ENCODE results near the gene HELB. TPM values are rescaled to one million over a fixed set of nuclear protein-coding genes. Genes with fewer than 3 reads are reported as not detected.

HELB gene
- total and polyA plus RNA-seq, 8 donors: 3.8 to 7.7 (median 6.2) TPM

GRCh38 chr12:66335746-66336145 is 33.5 kb downstream of the HELB start:
- intact Hi-C loops (cut with DNase I): no loop called here
- DNase-seq: no peak
- peaks cover 0 to 7% of the 10 kb centered on the region in 2 donors for H3K9me3 ChIP-seq
- no peak overlapping the region for H3K27ac ChIP-seq
- TF ChIP-seq CTCF (IDR thresholded peaks at IDR 0.05): no peak
- no peaks in the 10 kb centered on the region for H3K27me3 ChIP-seq
- H3K36me3 ChIP-seq: peaks cover 0 to 50% of the 10 kb centered on the region in 2 donors
- no peak for ATAC-seq
- H3K4me1 ChIP-seq: no peaks in the 10 kb centered on the region
- no peak overlapping the region for H3K4me3 ChIP-seq

- peaks cover 0 to 50% of the 10 kb centered on the region in 2 donors for H3K36me3 ChIP-seq
- H3K4me1 ChIP-seq: no peaks in the 10 kb centered on the region
- no peak overlapping the region for H3K4me3 ChIP-seq
- DNase-seq (no peak), ATAC-seq (no peak)
- H3K9me3 ChIP-seq: peaks cover 0 to 23% of the 10 kb centered on the region in 2 donors
- intact Hi-C loops (cut with DNase I): no loop called here
- H3K27me3 ChIP-seq: no peaks in the 10 kb centered on the region
- TF ChIP-seq CTCF (IDR thresholded peaks at IDR 0.05): no peak
- no peak overlapping the region for H3K27ac ChIP-seq
These were observed 35.2 kb downstream of the HELB start for GRCh38 chr12:66337381-66338010.

GRCh38 chr12:66340131-66340530 is 37.8 kb downstream of the HELB start:
- DNase-seq: no peak
- H3K36me3 ChIP-seq: peaks cover 0 to 57% of the 10 kb centered on the region in 2 donors

GRCh38 chr12:66341126-66341525 is 38.8 kb downstream of the HELB start:
- no peaks in the 10 kb centered on the region for H3K4me1 ChIP-seq
- no peaks in the 10 kb centered on the region for H3K27me3 ChIP-seq
- peaks cover 0 to 62% of the 10 kb centered on the region in 2 donors for H3K36me3 ChIP-seq
- ATAC-seq (no peak), DNase-seq (no peak)
- peaks cover 0 to 29% of the 10 kb centered on the region in 2 donors for H3K9me3 ChIP-seq
- intact Hi-C loops (cut with DNase I): no loop called here
- H3K4me3 ChIP-seq: no peak overlapping the region
- no peak overlapping the region for H3K27ac ChIP-seq
- no peak for TF ChIP-seq CTCF (IDR thresholded peaks at IDR 0.05)

More at GRCh38 chr12:66340131-66340530, 37.8 kb downstream of the HELB start:
- no peak overlapping the region for H3K27ac ChIP-seq
- no peak for TF ChIP-seq CTCF (IDR thresholded peaks at IDR 0.05)
- H3K9me3 ChIP-seq: peaks cover 0 to 29% of the 10 kb centered on the region in 2 donors
- intact Hi-C loops (cut with DNase I): no loop called here
- ATAC-seq: no peak
- H3K4me3 ChIP-seq: no peak overlapping the region
- H3K4me1 ChIP-seq: no peaks in the 10 kb centered on the region
- H3K27me3 ChIP-seq: no peaks in the 10 kb centered on the region

- H3K9me3 ChIP-seq: peaks cover 0 to 24% of the 10 kb centered on the region in 2 donors
- H3K36me3 ChIP-seq: peaks cover 0 to 44% of the 10 kb centered on the region in 2 donors
- no peak for TF ChIP-seq CTCF (IDR thresholded peaks at IDR 0.05)
- intact Hi-C loops (cut with DNase I): no loop called here
- H3K27me3 ChIP-seq: no peaks in the 10 kb centered on the region
- H3K4me3 ChIP-seq: no peak overlapping the region
- H3K27ac ChIP-seq: no peak overlapping the region
- no peak for ATAC-seq
- H3K4me1 ChIP-seq: no peaks in the 10 kb centered on the region
- no peak for DNase-seq
These were observed 42.9 kb downstream of the HELB start for GRCh38 chr12:66345212-66345611.

All from left lung (tissue), 10 donors.